HEK293 (cell line): ENCODE measurements around the gene P2RX6.

Source experiments
- CTCF ChIA-PET: fragments of 350-600 bp; formaldehyde crosslinking; extraction: SDS; loops from one replicate; lab custom pipeline; 2021; ENCODE audit warnings: antibody characterized with exemption; lab: Yijun Ruan, JAX
- POLR2A ChIA-PET: fragments of 300-600 bp; formaldehyde crosslinking; extraction: SDS; loops from one replicate; lab custom pipeline; 2020; ENCODE audit warnings: antibody characterized with exemption, inconsistent platforms; lab: Yijun Ruan, JAX
- H3K27ac ChIP-seq: fragments of 200-500 bp; sonication (Bioruptor generic); 2 replicates; pipeline ENCODE4 v1.5.1; 2014; ENCODE audit warnings: low read depth, low read length, control low read depth, inconsistent platforms; ENCODE audit errors: extremely low read depth
- H3K36me3 ChIP-seq, 2 experiments: fragments of 200-500 bp in 1 of 2; sonication (Bioruptor generic) in 1 of 2; 1 replicate in 1 of 2; 2 replicates in 1 of 2; pipeline ENCODE4 v1.5.1; 2014 to 2017; ENCODE audit warnings: inconsistent platforms in 2 of 2, low read length in 2 of 2; ENCODE audit not compliant: control insufficient read depth in 2 of 2, insufficient read depth in 1 of 2
- H3K4me1 ChIP-seq: fragments of 200-500 bp; sonication (Bioruptor generic); 2 replicates; pipeline ENCODE4 v1.5.1; 2014; ENCODE audit warnings: mild to moderate bottlenecking, low read length, inconsistent platforms; ENCODE audit not compliant: control insufficient read depth, insufficient read depth
- H3K4me3 ChIP-seq: 2 replicates; pipeline ENCODE4 v1.5.1; 2011; ENCODE audit warnings: low read depth, mild to moderate bottlenecking, control low read depth, low read length, moderate library complexity
- H3K9me3 ChIP-seq: fragments of 200-500 bp; sonication (Bioruptor generic); 2 replicates; pipeline ENCODE4 v1.5.1; 2014; ENCODE audit warnings: low read depth, low read length, inconsistent platforms; ENCODE audit not compliant: control insufficient read depth, insufficient read depth
- BCL11B ChIP-seq: fragments of 450-650 bp; formaldehyde crosslinking; IDR thresholded peaks from 2 replicates; pipeline ENCODE4 v1.5.1; 2016; ENCODE audit warnings: low read depth, missing biosample characterization, missing genetic modification characterization
- FEZF1 ChIP-seq: fragments of 450-650 bp; formaldehyde crosslinking; IDR thresholded peaks from 2 replicates; pipeline ENCODE4 v1.5.1; 2016; ENCODE audit warnings: missing biosample characterization, missing genetic modification characterization
- KLF10 ChIP-seq: fragments of 450-650 bp; IDR thresholded peaks from 2 replicates; pipeline ENCODE4 v1.5.1; 2018; ENCODE audit warnings: missing biosample characterization, mild to moderate bottlenecking, missing genetic modification characterization
- MYNN ChIP-seq: fragments of 450-650 bp; formaldehyde crosslinking; IDR thresholded peaks from 2 replicates; pipeline ENCODE4 v1.5.1; 2016; ENCODE audit warnings: missing biosample characterization, missing genetic modification characterization, borderline replicate concordance
- SP3 ChIP-seq: fragments of 450-650 bp; formaldehyde crosslinking; IDR thresholded peaks from 2 replicates; pipeline ENCODE4 v1.5.1; 2016; ENCODE audit warnings: missing biosample characterization, missing genetic modification characterization
- TRIM28 ChIP-seq: IDR thresholded peaks from 2 replicates; pipeline ENCODE4 v1.6.1; 2011; ENCODE audit warnings: low read length, control low read depth, borderline replicate concordance
- ZNF16 ChIP-seq: fragments of 450-650 bp; formaldehyde crosslinking; IDR thresholded peaks from 2 replicates; pipeline ENCODE4 v1.5.1; 2016; ENCODE audit warnings: low read depth, missing biosample characterization, missing genetic modification characterization
- ZNF223 ChIP-seq: fragments of 450-650 bp; formaldehyde crosslinking; IDR thresholded peaks from 2 replicates; pipeline ENCODE4 v1.5.1; 2016; ENCODE audit warnings: missing biosample characterization, missing genetic modification characterization
- ZNF26 ChIP-seq: fragments of 450-650 bp; formaldehyde crosslinking; IDR thresholded peaks from 2 replicates; pipeline ENCODE4 v1.5.1; 2016; ENCODE audit warnings: missing biosample characterization, missing genetic modification characterization
- ZNF274 ChIP-seq, 2 experiments: fragments of 200-500 bp in 1 of 2; fragments of 450-650 bp in 1 of 2; sonication (Bioruptor generic) in 1 of 2; formaldehyde crosslinking in 1 of 2; IDR thresholded peaks; 2 replicates each; pipeline versions ENCODE4 v1.5.1 to v1.6.1; 2014 to 2016; ENCODE audit warnings: borderline replicate concordance in 1 of 2, inconsistent platforms in 1 of 2, low read length in 1 of 2, missing biosample characterization in 1 of 2, missing genetic modification characterization in 1 of 2
- ZNF280D ChIP-seq: fragments of 450-650 bp; formaldehyde crosslinking; IDR thresholded peaks from 2 replicates; pipeline ENCODE4 v1.5.1; 2016; ENCODE audit warnings: missing biosample characterization, missing genetic modification characterization
- ZNF335 ChIP-seq: fragments of 450-650 bp; formaldehyde crosslinking; conservative IDR thresholded peaks from 2 replicates; pipeline ENCODE4 v1.5.1; 2016; ENCODE audit warnings: missing biosample characterization, missing genetic modification characterization
- ZNF350 ChIP-seq: fragments of 450-650 bp; formaldehyde crosslinking; IDR thresholded peaks from 2 replicates; pipeline ENCODE4 v1.5.0; 2017; ENCODE audit warnings: missing biosample characterization, mild to moderate bottlenecking, missing genetic modification characterization
- ZNF398 ChIP-seq: fragments of 450-650 bp; formaldehyde crosslinking; IDR thresholded peaks from 2 replicates; pipeline ENCODE4 v1.5.1; 2017; ENCODE audit warnings: missing biosample characterization, missing genetic modification characterization
- ZNF530 ChIP-seq: fragments of 450-650 bp; formaldehyde crosslinking; IDR thresholded peaks from 2 replicates; pipeline ENCODE4 v1.5.1; 2016; ENCODE audit warnings: low read depth, missing biosample characterization, missing genetic modification characterization
- ZNF571 ChIP-seq: fragments of 450-650 bp; formaldehyde crosslinking; IDR thresholded peaks from 2 replicates; pipeline ENCODE4 v1.5.0; 2017; ENCODE audit warnings: missing biosample characterization, missing genetic modification characterization
- ZNF600 ChIP-seq: fragments of 450-650 bp; formaldehyde crosslinking; IDR thresholded peaks from 2 replicates; pipeline ENCODE4 v1.5.1; 2016; ENCODE audit warnings: missing biosample characterization, missing genetic modification characterization
- ZNF704 ChIP-seq: fragments of 450-650 bp; formaldehyde crosslinking; IDR thresholded peaks from 2 replicates; pipeline ENCODE4 v1.5.1; 2016; ENCODE audit warnings: missing biosample characterization, missing genetic modification characterization
- ZNF747 ChIP-seq: fragments of 450-650 bp; formaldehyde crosslinking; IDR thresholded peaks from 2 replicates; pipeline ENCODE4 v1.5.1; 2016; ENCODE audit warnings: missing biosample characterization, missing genetic modification characterization
- ZNF777 ChIP-seq: fragments of 450-650 bp; formaldehyde crosslinking; IDR thresholded peaks from 2 replicates; pipeline ENCODE4 v1.5.1; 2017; ENCODE audit warnings: missing biosample characterization, missing genetic modification characterization, borderline replicate concordance
- ZSCAN23 ChIP-seq: fragments of 450-650 bp; formaldehyde crosslinking; IDR thresholded peaks from 2 replicates; pipeline ENCODE4 v1.5.1; 2016; ENCODE audit warnings: missing biosample characterization, missing genetic modification characterization
- ZSCAN30 ChIP-seq: fragments of 450-650 bp; IDR thresholded peaks from 2 replicates; pipeline ENCODE4 v1.5.1; 2018; ENCODE audit warnings: missing biosample characterization, mild to moderate bottlenecking, missing genetic modification characterization, moderate library complexity
- ZSCAN5A ChIP-seq: fragments of 450-650 bp; formaldehyde crosslinking; IDR thresholded peaks from 2 replicates; pipeline ENCODE4 v1.5.1; 2016; ENCODE audit warnings: missing biosample characterization, missing genetic modification characterization

The P2RX6 gene

GRCh38 chr22:21073482-21073881 lies 58.5 kb downstream of the P2RX6 start:
- ChIA-PET POLR2A (no interaction called here), CTCF (no interaction called here)
- Histone ChIP-seq H3K27ac (no peak overlapping the region), H3K36me3 (no peaks in the 10 kb centered on the region), H3K4me3 (no peak overlapping the region), H3K9me3 (no peaks in the 10 kb centered on the region), H3K4me1 (no peaks in the 10 kb centered on the region)
- TF ChIP-seq ZNF26 (tag by site-specific recombination): no peak
- no peak for TF ChIP-seq MYNN (tag by site-specific recombination)
- TF ChIP-seq ZNF747 (tag by site-specific recombination): no peak
- no peak for TF ChIP-seq ZSCAN23 (tag by site-specific recombination)
- TF ChIP-seq ZNF280D (tag by site-specific recombination): no peak
- TF ChIP-seq ZNF350 (tag by site-specific recombination): no peak
- no peak for TF ChIP-seq BCL11B (tag by site-specific recombination)

- Histone ChIP-seq H3K27ac (no peak overlapping the region), H3K36me3 (no peaks in the 10 kb centered on the region), H3K4me1 (no peaks in the 10 kb centered on the region), H3K4me3 (no peak overlapping the region), H3K9me3 (no peaks in the 10 kb centered on the region)
- ChIA-PET CTCF (interaction anchor here (0.6 kb wide), 1 partner anchor 29 kb away, joined by 3 read pairs; no protein-coding TSS in a partner anchor), POLR2A (interaction anchor here (0.8 kb wide), 1 partner anchor 72 kb away, joined by 3 read pairs; no protein-coding TSS in a partner anchor)
- TF ChIP-seq ZNF777 (tag by site-specific recombination) (no peak), KLF10 (tag by site-specific recombination) (no peak), ZNF335 (no peak), ZNF530 (tag by site-specific recombination) (no peak), ZSCAN5A (no peak), ZNF223 (tag by site-specific recombination) (no peak), ZNF274 (IDR thresholded peaks at IDR 0.05; ENCODE audit: low read length) (no peak), ZNF274 (tag by site-specific recombination; IDR thresholded peaks at IDR 0.05; ENCODE audit: borderline replicate concordance) (no peak), FEZF1 (tag by site-specific recombination) (no peak), ZNF398 (tag by site-specific recombination) (no peak), ZNF600 (tag by site-specific recombination) (no peak), SP3 (tag by site-specific recombination) (no peak), TRIM28 (no peak), ZNF571 (no peak), ZNF16 (no peak), ZSCAN30 (no peak), ZNF704 (tag by site-specific recombination) (no peak)
Measured at GRCh38 chr22:21074102-21074715, 59.2 kb downstream of the P2RX6 start.
